Activated CD4-positive, alpha-beta T cell treated with anti-CD3 and anti-CD28 coated beads, Interleukin-2, amount 10 ng/mL, durations not matched to agents 7 days and 5 days (primary cell): Measurements from ENCODE around the gene SLC8B1. TPM values are rescaled to one million over a fixed set of nuclear protein-coding genes. Genes with fewer than 3 reads are reported as not detected.

Experiments used
- CTCF ChIA-PET: fragments of 350-600 bp; sonication (Branson Sonifier 250); formaldehyde crosslinking; loops from one replicate; lab custom pipeline; 2021; ENCODE audit warnings: antibody characterized with exemption; lab: Charles Lee
- POLR2A ChIA-PET: fragments of 350-600 bp; sonication (Branson Sonifier 250); formaldehyde crosslinking; loops from one replicate; lab custom pipeline; 2021; ENCODE audit warnings: antibody characterized with exemption; lab: Charles Lee
- DNase-seq: peaks from one replicate; pipeline ENCODE4 v3.0.0-alpha.2; 2020
- H3K27ac Mint-ChIP-seq: one replicate; pipeline ENCODE4 v1.8.0; 2021; ENCODE audit warnings: mild to moderate bottlenecking, moderate library complexity, mixed read lengths
- H3K27me3 Mint-ChIP-seq: one replicate; pipeline ENCODE4 v1.8.0; 2021; ENCODE audit warnings: mixed read lengths
- H3K36me3 Mint-ChIP-seq: one replicate; pipeline ENCODE4 v1.8.0; 2021; ENCODE audit warnings: low read depth, mixed read lengths
- H3K4me1 Mint-ChIP-seq: one replicate; pipeline ENCODE4 v1.8.0; 2021; ENCODE audit warnings: mixed read lengths
- H3K4me3 Mint-ChIP-seq: one replicate; pipeline ENCODE4 v1.8.0; 2021; ENCODE audit warnings: mild to moderate bottlenecking, moderate library complexity, mixed read lengths
- H3K9me3 Mint-ChIP-seq: one replicate; pipeline ENCODE4 v1.8.0; 2021; ENCODE audit warnings: mixed read lengths
- total RNA-seq, 2 experiments: library from RNA; stranded (reverse); gene quantifications; one replicate each; pipeline ENCODE4 v1.2.3, GENCODE V29; 2021

SLC8B1 gene
- total RNA-seq, 2 experiments from 2014 or later = 27.7 to 33.2 TPM

DNA sequence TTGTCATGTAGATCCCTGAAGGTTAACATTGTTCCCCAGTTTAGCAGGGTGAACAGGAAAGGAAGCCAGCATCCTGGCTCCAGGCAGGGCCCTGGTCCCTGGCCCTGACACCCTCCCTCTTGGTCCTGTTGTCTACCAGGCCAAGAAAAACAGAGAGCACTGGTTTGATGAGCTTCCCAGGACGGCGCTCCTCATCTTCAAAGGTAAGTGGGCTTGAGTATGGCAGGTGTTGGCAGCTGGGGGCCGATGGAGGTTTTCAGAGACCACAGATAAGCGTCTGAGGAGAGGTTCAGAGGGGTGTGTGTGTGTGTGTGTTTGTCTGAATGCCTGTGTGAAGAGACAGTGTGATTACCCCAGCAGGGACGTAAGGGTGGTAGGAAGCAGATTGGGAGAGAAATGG, 56.3 kb downstream of the SLC8B1 start:
- CTCF ChIA-PET = interaction anchor here (0.6 kb wide), 1 partner anchor 1746 kb away, joined by 3 read pairs; no protein-coding TSS in a partner anchor
- H3K9me3 Mint-ChIP-seq = no peaks in the 10 kb centered on the region
- no peaks in the 10 kb centered on the region for H3K27me3 Mint-ChIP-seq
- DNase-seq = no peak
- H3K27ac Mint-ChIP-seq = no peak overlapping the region
- no peaks in the 10 kb centered on the region for H3K4me1 Mint-ChIP-seq
- POLR2A ChIA-PET = no interaction called here
- no peaks in the 10 kb centered on the region for H3K36me3 Mint-ChIP-seq
- no peak overlapping the region for H3K4me3 Mint-ChIP-seq

DNA sequence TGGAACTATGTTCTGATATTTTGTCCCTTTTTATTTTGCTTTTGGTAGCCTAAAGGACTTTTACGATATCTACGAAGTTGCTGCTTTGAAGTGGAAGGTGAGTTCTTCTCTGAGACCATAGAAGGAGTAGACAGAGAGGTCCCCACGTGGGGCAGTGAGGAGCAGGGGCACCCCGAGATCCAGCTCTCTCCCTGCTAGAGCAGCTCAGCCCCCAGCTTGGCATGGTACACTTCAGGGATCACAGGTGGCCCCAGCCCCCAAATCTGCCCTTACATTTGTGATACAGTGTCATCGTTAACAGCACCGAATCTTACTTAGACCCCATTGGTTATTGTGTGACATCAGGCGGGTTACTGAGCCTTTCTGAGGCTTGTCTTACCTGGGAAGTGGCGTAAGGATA, 56.8 kb downstream of the SLC8B1 start:
- Mint-ChIP-seq H3K9me3 (no peaks in the 10 kb centered on the region), H3K36me3 (no peaks in the 10 kb centered on the region), H3K4me1 (no peaks in the 10 kb centered on the region), H3K27ac (no peak overlapping the region), H3K27me3 (no peaks in the 10 kb centered on the region), H3K4me3 (no peak overlapping the region)
- POLR2A ChIA-PET = no interaction called here
- DNase-seq = no peak
- CTCF ChIA-PET = no interaction called here

DNA sequence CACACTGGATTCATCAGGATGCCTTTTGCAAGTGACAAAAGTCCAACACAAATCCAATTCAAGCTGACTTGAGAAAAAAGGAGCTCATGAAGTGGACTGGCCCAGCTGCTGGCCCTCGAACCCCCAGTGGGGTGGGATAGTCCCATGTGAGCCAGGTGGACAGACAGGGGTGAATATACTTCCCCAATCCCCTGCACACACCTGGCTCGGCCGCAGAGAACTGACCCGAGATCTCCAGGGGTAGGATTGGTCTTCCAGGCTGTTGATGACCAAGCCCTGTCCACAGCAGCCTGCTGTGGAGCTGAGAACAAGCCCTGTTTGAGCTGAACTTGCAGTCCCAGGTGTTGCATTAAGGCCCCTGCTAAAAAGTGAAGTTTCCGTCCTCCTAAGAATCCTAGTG, 57.4 kb downstream of the SLC8B1 start:
- ChIA-PET CTCF (no interaction called here), POLR2A (no interaction called here)
- Mint-ChIP-seq H3K4me1 (no peaks in the 10 kb centered on the region), H3K27ac (no peak overlapping the region), H3K27me3 (no peaks in the 10 kb centered on the region), H3K4me3 (no peak overlapping the region), H3K36me3 (no peaks in the 10 kb centered on the region), H3K9me3 (no peaks in the 10 kb centered on the region)
- no peak for DNase-seq

DNA sequence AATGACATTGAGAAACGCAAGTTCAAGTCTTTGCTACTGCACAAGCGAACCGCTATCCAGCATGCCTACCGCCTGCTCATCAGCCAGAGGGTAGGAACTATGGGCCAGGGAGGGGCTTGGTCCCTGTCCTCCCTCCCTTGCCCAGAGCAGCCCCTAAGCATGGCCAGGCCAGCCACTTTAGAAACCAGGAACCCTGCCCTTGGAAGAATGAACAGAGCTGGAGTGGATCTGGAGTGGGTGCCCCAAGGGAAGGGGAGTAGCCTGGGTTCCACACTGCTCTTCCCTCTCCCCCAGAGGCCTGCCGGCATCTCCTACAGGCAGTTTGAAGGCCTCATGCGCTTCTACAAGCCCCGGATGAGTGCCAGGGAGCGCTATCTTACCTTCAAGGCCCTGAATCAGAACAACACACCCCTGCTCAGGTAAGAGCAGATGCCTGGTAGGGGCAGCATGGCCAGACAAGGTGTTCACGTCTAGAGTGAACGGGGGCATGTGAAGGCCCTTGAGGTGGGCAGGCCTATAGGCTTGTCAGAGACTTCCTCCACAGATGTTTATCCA, 57.9 kb downstream of the SLC8B1 start:
- Mint-ChIP-seq H3K27me3 (no peaks in the 10 kb centered on the region), H3K4me3 (no peak overlapping the region), H3K27ac (no peak overlapping the region), H3K36me3 (no peaks in the 10 kb centered on the region), H3K4me1 (no peaks in the 10 kb centered on the region), H3K9me3 (no peaks in the 10 kb centered on the region)
- no peak for DNase-seq
- ChIA-PET CTCF (interaction anchor here (0.6 kb wide), 1 partner anchor 74 kb away, joined by 3 read pairs; no protein-coding TSS in a partner anchor), POLR2A (no interaction called here)

DNA sequence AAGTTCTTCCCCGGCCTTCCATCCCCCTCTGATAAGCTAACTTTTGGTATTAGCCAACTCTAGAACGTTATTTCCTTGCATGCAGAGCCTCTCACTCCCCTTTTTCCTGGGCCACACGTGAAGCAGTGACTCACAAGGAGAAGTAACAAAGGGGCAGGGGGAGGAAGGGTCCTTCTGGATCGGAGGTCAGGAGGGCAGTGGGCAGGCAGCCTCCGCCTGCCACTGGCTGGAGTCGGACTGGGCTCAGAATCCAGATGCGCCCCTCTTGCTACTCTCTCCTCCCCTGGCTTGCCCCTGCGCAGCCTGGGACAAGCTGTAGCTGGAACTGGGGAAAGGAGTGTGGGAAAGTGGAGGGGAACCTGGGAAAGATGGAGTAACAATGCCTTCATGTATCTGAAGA, 58.6 kb downstream of the SLC8B1 start:
- ChIA-PET CTCF (interaction anchor here (0.8 kb wide), 1 partner anchor 12 kb away, joined by 3 read pairs; no protein-coding TSS in a partner anchor), POLR2A (no interaction called here)
- H3K27me3 Mint-ChIP-seq = no peaks in the 10 kb centered on the region
- no peak overlapping the region for H3K4me3 Mint-ChIP-seq
- DNase-seq = no peak
- H3K9me3 Mint-ChIP-seq = no peaks in the 10 kb centered on the region
- no peaks in the 10 kb centered on the region for H3K36me3 Mint-ChIP-seq
- peaks cover 4% of the 10 kb centered on the region for H3K4me1 Mint-ChIP-seq
- H3K27ac Mint-ChIP-seq = no peak overlapping the region

DNA sequence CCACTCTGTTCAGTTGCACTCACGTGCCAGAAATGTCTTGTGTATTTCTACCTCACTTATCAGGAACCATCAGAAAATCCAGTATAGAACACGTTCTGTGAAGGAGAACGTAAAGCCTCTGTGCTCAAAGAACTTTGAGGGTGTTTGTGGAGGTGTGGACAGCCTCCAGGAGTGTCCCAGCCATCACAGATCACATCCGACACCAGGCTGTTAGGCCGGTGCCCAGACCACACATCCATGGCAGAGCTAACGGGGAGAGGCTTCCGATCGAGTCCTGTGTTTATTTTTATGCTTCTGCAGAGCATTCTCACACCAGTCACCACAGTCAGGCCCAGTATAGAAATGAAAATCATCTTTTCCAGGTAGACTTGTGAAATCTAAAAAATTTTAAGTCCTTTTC, 60.1 kb downstream of the SLC8B1 start:
- CTCF ChIA-PET = no interaction called here
- H3K9me3 Mint-ChIP-seq = no peaks in the 10 kb centered on the region

DNA sequence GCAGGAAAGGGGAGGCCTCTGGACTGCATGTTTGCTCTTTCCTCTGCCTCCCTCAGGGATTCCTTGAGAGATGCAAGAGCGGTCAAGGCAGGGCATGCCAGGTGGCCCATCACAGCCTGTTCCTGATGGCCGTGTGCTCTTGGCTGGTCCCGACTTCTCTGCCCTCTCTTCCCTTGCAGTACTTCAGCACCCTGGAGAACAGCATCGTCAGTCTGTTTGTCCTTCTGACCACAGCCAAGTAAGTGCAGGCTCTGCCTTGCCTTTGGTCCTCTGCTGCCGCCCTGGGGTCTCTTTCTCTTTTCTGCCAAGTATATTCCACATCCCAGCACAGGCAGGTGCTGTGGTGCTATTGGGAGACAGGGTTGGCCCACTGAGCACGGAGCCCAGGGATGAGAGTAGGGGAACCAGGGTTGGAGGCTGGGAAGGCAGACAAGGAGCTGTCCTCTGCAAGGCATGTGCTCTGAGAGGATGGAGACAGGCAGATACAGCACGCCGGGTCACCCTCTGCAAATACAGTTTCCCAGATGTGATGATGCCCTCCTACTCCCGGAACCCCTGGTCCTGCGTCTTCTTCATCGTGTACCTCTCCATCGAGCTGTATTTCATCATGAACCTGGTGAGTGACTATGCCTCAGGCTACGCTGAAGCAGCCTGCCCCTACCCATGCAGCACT, 61.7 kb downstream of the SLC8B1 start:
- Mint-ChIP-seq H3K4me3 (no peak overlapping the region), H3K9me3 (no peaks in the 10 kb centered on the region), H3K27ac (no peak overlapping the region), H3K4me1 (peaks cover 8% of the 10 kb centered on the region), H3K27me3 (no peaks in the 10 kb centered on the region), H3K36me3 (no peaks in the 10 kb centered on the region)
- CTCF ChIA-PET = no interaction called here
- POLR2A ChIA-PET = no interaction called here
- no peak for DNase-seq

More for the DNA sequence above, 60.1 kb downstream of the SLC8B1 start:
- POLR2A ChIA-PET = no interaction called here
- H3K4me3 Mint-ChIP-seq = no peak overlapping the region
- H3K4me1 Mint-ChIP-seq = peaks cover 8% of the 10 kb centered on the region
- no peaks in the 10 kb centered on the region for H3K36me3 Mint-ChIP-seq
- DNase-seq = no peak
- H3K27ac Mint-ChIP-seq = no peak overlapping the region
- no peaks in the 10 kb centered on the region for H3K27me3 Mint-ChIP-seq

DNA sequence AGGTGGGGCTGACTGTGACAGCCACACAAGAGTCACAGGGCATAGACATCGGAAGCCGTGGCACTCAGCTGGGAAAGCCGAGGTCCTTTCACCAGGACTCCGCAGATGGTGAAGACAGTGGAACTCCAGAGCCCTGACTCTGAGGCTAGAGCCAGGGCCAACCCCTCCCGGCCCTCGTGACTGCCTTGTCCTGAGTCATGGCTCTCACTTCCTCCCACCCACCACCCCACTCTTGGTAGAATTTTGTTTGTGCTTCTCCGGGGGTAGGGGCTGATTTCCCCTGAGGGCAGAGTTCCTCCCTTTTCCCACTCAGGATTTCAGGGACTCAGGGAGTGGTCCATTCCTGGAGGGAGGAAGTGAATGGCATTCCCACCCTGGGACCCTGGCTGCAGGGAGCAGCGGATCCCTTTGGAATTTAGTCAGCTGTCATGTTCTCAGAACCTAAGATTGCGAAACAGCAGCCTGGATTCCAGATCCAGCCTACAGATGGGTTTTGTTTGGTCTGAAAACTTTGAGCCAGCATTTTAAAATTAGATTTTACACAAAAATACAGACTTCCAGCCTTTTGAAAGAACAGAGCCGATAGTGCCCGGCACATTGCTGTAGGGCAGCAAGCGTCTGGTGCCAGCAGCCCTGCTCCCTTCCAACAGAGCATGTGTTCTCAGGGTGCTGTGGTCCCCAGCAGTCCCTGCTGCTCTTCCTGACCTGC, 62.9 kb downstream of the SLC8B1 start:
- peaks cover 9% of the 10 kb centered on the region for H3K4me1 Mint-ChIP-seq
- POLR2A ChIA-PET = no interaction called here
- CTCF ChIA-PET = interaction anchor here (1.0 to 1.4 kb wide), 2 partner anchors 12 to 17 kb away, joined by 3 read pairs; no protein-coding TSS in a partner anchor
- H3K4me3 Mint-ChIP-seq = no peak overlapping the region
- DNase-seq = no peak
- H3K27me3 Mint-ChIP-seq = no peaks in the 10 kb centered on the region
- peaks cover 1% of the 10 kb centered on the region for H3K36me3 Mint-ChIP-seq
- no peaks in the 10 kb centered on the region for H3K9me3 Mint-ChIP-seq
- H3K27ac Mint-ChIP-seq = no peak overlapping the region

DNA sequence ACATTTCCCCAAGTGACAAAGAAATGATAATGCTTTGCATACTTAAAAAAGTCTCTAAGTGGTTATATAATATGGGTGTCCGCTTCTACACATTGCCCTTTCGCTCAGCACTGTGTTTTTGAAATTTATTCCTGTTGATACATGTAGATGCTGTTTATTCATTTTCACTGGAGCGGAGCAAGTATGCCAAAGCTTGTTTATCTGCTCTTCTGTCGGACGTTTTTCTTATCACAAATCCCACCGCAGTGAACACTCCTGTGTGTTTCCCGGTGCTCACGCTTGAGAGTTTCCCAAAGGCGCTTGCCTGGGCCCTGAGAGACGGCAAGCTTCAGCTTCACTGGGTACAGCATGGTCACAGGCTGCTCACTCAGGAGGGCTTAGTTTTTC, 63.5 kb downstream of the SLC8B1 start:
- H3K4me1 Mint-ChIP-seq = peaks cover 9% of the 10 kb centered on the region
- peaks cover 3% of the 10 kb centered on the region for H3K36me3 Mint-ChIP-seq
- H3K27me3 Mint-ChIP-seq = no peaks in the 10 kb centered on the region
- DNase-seq = no peak
- no peak overlapping the region for H3K4me3 Mint-ChIP-seq
- CTCF ChIA-PET = interaction anchor here (1.0 to 1.4 kb wide), 2 partner anchors 12 to 18 kb away, joined by 3 read pairs; no protein-coding TSS in a partner anchor
- POLR2A ChIA-PET = no interaction called here
- no peaks in the 10 kb centered on the region for H3K9me3 Mint-ChIP-seq
- no peak overlapping the region for H3K27ac Mint-ChIP-seq

DNA sequence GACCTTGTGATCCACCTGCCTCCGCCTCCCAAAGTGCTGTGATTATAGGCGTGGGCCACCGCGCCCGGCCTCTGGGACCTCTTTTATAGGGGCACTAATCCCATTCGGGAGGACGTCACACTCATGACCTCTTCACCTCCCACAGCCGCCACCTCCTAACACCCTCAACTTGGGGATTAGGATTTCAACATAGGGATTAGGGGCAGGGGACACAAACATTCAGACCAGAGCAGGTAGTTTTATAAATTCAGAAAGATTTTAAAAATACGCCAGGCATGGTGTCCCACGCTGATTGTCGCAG, 64.2 kb downstream of the SLC8B1 start:
- Mint-ChIP-seq H3K4me1 (peaks cover 9% of the 10 kb centered on the region), H3K4me3 (no peak overlapping the region), H3K36me3 (peaks cover 9% of the 10 kb centered on the region), H3K27me3 (no peaks in the 10 kb centered on the region), H3K9me3 (no peaks in the 10 kb centered on the region), H3K27ac (no peak overlapping the region)
- ChIA-PET CTCF (interaction anchor here (1.0 to 1.4 kb wide), 2 partner anchors 13 to 14 kb away, joined by 3 read pairs; no protein-coding TSS in a partner anchor), POLR2A (no interaction called here)
- DNase-seq = no peak

DNA sequence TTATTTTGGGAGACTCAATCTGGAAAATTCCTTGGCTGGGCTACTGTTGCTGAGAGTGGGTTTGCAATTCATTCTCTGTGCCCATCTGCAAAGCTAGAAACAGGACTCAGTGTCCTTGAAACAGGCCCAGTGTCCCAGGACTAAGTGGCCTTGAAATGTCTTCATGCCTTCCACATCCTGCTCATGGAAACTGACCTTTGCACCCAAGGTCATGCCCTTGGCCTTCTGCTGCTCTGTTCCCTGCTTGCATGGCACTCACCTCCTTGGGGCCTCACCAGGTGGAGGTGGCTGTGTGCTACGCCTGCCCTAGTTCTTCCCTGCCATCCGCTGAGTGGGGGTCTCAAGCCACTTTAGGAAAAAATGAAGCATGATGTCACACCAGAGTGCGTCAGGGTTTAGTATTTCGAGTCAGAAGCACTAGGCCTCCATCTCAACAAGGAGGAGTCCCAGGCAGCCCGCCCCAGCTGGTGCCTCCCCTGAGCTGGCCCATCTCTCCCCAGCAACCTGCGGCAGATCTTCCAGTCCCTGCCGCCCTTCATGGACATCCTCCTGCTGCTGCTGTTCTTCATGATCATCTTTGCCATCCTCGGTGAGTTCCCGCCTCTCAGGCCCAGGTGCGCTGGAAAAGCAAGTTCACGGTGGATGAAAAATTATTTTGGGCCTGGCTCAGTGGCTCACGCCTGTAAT, 65.5 kb downstream of the SLC8B1 start:
- H3K27ac Mint-ChIP-seq = no peak overlapping the region
- H3K4me3 Mint-ChIP-seq = no peak overlapping the region
- ChIA-PET POLR2A (no interaction called here), CTCF (interaction anchor here (0.6 to 0.8 kb wide), 2 partner anchors 8 to 14 kb away, joined by 3 read pairs; no protein-coding TSS in a partner anchor)
- no peaks in the 10 kb centered on the region for H3K27me3 Mint-ChIP-seq
- H3K9me3 Mint-ChIP-seq = no peaks in the 10 kb centered on the region
- no peak for DNase-seq
- H3K4me1 Mint-ChIP-seq = peaks cover 13% of the 10 kb centered on the region
- H3K36me3 Mint-ChIP-seq = peaks cover 13% of the 10 kb centered on the region

DNA sequence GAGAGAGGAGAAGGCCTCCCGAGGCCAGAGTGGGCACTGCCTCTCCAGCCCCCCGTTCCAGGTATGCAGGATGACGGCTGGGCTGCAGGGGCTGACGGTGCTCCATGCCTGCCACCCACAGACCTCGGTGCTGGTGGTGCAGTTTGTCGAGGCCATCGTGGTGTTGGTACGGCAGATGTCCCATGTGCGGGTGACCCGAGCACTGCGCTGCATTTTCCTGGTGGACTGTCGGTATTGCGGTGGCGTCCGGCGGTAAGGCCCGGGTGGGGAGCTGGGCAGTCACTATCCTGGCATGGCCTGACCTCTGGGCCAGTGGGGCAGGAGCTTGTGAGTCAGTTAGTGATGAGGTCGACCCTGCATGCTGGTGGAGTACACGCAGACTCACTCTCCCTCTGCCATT, 66.3 kb downstream of the SLC8B1 start:
- ChIA-PET POLR2A (no interaction called here), CTCF (interaction anchor here (0.6 kb wide), 1 partner anchor 15 kb away, joined by 3 read pairs; no protein-coding TSS in a partner anchor)
- DNase-seq = no peak
- Mint-ChIP-seq H3K9me3 (no peaks in the 10 kb centered on the region), H3K4me1 (peaks cover 21% of the 10 kb centered on the region), H3K27me3 (no peaks in the 10 kb centered on the region), H3K4me3 (no peak overlapping the region), H3K27ac (no peak overlapping the region), H3K36me3 (peaks cover 20% of the 10 kb centered on the region)

DNA sequence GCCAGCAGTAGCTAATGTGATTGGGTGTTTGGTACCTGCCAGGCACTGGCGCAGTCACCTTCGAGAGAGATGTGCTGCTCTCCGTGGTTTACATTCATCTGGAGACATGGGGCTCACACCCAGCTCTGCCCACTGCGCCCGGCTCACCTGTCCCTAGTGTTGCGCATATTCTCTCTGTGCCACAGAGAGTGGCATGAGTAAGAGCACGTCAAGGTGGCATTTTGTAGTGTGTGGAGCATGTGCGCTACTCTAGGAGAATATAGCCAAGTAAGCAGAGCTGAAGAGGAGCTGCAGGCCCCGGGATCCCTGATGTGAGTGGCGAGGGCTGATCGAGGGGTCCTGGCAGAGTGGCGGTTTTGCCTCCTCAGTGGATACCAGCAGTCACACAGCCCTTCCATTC, 66.8 kb downstream of the SLC8B1 start:
- Mint-ChIP-seq H3K9me3 (no peaks in the 10 kb centered on the region), H3K36me3 (peaks cover 22% of the 10 kb centered on the region), H3K27me3 (no peaks in the 10 kb centered on the region), H3K4me3 (no peak overlapping the region), H3K27ac (no peak overlapping the region), H3K4me1 (peaks cover 24% of the 10 kb centered on the region)
- CTCF ChIA-PET = interaction anchor here (0.6 kb wide), 1 partner anchor 45 kb away, joined by 4 read pairs; no protein-coding TSS in a partner anchor
- POLR2A ChIA-PET = no interaction called here
- no peak for DNase-seq
